AG20443 (cell line): ENCODE data around the gene USP53.
"Not testable (repeated sequence)": the region's sequence is repeated elsewhere in the genome, so short reads cannot be mapped to it uniquely, and the experiment has no call there.

ENCODE experiments used
- DNase-seq: peaks from one replicate; pipeline ENCODE4 v3.0.0; 2012; ENCODE audit warnings: low spot score, mixed read lengths

The USP53 gene

DNA sequence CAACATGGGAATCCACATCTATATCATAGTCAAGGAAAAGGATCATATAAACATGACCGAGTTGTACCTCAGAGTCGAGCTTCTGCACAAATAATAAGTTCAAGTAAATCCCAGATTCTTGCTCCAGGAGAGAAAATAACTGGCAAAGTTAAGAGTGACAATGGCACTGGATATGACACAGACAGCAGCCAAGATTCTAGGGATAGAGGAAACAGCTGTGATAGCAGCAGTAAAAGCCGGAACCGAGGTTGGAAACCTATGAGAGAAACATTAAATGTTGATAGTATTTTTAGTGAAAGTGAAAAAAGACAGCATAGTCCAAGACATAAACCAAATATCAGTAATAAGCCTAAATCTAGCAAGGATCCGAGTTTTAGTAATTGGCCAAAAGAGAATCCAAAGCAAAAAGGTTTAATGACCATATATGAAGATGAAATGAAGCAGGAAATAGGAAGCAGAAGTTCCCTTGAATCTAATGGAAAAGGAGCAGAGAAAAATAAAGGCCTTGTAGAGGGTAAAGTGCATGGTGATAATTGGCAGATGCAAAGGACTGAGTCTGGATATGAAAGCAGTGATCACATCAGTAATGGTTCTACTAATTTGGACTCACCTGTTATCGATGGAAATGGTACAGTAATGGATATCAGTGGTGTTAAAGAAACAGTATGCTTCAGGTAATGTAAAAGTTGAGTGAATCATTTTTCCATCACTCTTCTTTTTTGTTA lies 59.0 kb downstream of the USP53 start:
- DNase-seq, result no peak

DNA sequence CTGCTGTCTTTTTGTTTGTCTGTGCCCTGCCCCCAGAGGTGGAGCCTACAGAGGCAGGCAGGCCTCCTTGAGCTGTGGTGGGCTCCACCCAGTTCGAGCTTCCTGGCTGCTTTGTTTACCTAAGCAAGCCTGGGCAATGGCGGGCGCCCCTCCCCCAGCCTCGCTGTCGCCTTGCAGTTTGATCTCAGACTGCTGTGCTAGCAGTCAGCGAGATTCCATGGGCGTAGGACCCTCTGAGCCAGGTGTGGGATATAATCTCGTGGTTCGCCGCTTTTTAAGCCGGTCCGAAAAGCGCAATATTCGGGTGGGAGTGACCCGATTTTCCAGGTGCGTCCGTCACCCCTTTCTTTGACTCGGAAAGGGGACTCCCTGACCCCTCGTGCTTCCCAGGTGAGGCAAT lies 67.0 kb downstream of the USP53 start:
- DNase-seq, result not testable (repeated sequence)

DNA sequence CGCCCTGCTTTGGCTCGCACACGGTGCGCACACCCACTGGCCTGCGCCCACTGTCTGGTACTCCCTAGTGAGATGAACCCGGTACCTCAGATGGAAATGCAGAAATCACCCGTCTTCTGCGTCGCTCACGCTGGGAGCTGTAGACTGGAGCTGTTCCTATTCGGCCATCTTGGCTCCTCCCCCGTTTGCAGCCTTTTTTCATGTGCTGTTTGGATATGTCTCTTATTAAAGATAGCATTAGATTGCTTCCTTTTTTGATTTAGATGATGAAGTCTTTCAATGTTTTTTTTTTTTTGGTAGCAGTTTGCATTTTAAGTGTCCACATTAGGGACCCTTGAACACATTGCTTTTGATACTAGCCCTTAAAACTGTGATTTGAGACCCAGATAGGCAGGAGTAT lies 67.4 kb downstream of the USP53 start:
- DNase-seq, result not testable (repeated sequence)

DNA sequence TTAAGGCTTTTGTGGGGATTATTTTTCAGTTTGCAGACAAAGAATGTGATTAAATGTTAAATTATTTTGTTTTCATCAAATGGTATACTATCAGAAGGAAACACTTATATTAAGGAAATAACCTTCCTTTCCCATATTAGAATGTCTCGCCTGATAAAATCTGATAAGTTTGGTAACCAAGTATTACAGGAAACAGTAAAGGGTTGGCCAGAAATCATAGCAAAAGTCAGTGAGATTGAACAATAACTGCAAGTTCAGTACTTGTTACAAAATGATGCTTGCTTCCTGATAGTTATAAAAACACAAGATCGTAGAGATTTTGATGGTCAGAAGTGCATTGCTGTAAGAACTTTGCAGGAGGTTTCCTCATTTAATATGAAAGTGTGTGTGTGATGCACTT lies 68.9 kb downstream of the USP53 start:
- no peak for DNase-seq

DNA sequence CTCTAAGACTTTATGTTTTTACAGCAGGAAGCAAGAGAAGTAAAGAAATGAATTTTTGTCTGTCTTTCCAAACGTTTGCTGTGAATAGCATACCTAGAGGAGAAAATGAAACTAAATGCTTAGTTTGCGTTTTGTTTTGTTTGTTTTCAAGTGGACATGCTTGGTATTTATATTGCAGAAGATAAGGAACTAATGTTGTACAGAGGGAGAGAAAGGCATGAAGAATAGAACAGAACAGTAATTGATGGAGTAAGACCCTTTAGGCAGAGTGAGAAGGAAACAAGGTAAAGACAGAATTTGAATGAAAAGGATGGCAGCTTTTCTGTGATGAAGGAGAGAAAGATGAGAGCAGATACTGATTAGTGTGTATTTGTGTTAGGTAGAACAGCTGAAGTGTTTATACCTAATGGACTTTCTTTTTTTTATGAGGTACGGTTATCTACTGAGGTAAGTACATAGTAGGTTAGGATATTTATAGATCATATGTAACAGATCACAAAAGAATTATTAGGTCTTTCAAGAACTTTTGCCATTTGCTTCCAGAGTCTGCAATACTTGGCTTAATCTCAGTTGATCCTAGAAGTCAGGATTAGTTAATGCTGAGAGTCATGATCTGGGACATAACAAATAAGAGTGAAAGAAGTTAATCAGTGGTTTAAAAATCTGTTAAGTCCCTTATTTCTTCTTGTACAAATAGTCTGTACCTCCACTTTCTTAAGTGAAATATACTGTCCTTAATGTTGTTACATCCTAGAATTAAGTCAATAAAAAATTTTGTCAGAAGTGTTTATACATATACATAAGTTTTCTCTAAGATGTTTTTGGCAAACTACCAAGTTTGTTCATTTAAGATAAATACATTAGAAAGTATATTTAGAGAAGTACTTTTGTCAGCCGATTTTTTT lies 72.6 kb downstream of the USP53 start:
- no peak for DNase-seq

DNA sequence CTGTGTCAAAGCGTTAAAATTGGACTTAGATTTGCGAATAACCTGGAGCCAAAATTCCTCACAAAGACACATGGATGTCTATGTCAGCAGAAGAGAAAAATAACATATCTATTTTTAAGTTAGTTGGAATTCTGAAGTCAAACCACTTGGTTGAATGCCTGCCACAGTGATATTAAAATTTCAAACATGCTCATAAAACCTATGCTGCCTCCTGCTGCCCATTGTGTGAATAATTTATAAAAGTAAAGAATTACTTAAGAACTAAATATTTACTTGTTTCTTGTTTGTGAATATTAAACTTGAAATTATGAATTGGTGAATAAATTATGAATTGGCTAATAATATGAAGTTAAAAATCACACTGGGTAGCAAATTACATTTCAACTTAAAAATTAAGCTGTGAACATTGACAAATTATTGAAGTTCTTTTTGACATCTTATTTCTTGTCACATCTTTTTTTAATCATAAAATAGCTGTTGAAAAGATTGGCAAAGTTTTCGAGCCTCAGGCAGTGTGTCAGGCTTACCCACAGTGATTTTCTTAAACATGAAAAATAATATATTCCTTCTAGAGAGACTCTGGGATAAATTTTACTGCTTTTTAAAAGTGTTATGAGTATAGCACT lies 74.0 kb downstream of the USP53 start:
- DNase-seq, result peak; percentile 29

DNA sequence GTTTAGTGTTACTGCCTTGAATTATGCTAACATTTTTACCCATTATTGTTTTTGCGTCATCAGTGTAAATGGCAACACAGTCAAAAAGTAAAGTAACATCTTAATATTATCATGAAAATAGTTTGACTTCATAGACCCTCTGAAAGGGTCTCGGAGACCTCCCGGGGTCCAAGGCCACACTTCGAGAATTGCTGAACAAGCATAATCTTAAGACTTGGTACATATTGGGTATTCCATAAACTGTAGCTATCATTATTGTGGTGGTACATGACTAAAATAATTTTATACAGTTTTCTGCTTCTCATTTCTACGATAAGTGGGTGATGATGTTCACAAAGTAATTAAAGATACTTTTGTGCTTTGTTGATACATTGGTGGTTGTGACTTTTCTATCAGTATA lies 76.8 kb downstream of the USP53 start:
- DNase-seq, result no peak

DNA sequence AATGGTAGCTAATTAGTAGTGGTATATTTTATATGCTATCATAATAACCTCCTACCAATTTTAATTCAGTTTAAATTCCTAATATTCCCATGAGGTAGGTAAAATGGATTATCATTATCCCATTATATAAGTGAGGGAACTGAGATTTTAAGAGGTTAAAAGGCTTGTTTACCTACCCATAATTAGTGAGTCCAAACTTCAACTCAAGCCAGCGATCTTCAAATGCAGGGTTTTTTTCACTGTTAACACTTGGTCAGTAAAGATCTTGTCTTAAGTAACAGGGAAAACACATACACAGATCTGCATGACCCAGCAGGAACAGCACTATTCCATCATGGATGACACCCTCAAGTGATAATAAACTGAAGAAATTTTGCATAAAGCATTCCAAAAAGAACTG lies 78.1 kb downstream of the USP53 start:
- no peak for DNase-seq

DNA sequence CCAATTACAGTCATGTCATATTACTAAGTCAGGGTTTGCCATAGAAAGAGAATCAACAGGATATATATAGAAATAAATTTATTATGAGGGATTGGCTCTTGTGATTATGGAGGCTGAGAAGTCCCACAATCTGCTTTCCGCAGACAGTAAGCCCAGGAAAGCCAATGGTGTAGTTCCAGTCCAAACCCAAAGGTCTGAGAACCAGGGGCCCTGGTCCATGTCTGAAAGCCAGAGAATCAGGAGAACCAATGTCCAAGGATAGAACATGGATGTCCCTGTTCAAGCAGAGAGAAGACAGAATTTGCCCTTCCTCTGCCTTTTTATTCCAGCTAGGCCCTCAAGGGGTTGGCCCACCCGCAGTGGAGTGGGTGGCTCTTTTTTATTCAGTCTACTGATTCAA lies 83.8 kb downstream of the USP53 start:
- no peak for DNase-seq

DNA sequence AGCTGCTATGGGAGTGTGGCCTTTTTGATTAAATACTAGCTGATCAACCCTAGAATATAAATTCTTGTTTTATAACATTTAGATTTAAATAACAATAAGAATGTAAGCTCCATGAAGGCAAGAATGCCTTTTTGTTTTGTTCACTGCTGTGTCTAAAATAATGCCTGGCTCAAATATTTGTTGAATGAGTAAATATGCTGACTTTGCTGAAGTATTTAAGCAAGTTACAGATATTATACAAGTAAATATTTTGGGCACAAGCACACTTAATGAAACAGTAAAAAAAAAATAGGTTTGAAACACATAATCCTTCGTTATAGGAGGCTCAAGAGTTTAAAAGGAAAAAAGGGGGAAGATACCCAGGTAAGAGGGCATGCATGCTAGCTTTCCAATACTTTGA lies 85.3 kb downstream of the USP53 start:
- no peak for DNase-seq

DNA sequence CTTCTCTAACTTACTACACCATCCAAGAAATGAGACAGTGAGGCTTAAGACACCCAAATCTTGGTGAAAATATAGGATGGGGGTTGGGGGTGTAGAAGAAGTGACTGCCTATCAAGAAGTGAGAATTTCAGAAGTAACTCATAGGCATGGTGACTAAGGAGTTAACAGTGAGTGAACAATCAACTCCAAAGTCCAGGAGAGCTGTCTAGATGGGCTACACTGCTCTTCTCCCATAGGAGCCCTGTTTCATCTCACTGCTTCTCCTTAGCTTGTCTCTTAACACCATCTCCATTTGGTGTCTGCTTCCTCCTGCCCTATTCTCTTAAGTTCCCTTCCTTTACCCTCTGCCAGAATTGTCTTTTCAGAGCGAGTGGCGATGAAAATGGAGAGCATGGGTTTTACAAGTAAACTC lies 86.8 kb downstream of the USP53 start:
- DNase-seq, result peak; percentile 15

DNA sequence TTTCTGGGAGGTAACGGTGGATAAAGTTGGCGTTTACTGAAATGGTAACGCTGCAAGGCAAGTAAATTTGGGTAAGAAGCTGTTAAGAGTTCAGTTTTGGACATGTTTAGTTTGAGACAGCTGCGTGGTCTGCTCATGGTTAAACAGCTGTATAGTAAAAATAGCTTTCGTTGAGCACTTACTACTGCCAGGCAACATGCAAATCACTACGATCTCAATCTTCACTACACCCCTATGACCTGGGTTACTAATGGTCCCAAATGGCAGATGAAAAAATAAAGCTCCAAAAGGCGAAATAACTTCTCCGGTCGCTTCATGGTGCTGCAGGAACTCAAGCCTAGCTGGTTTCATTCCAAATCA lies 87.2 kb downstream of the USP53 start:
- no peak for DNase-seq

DNA sequence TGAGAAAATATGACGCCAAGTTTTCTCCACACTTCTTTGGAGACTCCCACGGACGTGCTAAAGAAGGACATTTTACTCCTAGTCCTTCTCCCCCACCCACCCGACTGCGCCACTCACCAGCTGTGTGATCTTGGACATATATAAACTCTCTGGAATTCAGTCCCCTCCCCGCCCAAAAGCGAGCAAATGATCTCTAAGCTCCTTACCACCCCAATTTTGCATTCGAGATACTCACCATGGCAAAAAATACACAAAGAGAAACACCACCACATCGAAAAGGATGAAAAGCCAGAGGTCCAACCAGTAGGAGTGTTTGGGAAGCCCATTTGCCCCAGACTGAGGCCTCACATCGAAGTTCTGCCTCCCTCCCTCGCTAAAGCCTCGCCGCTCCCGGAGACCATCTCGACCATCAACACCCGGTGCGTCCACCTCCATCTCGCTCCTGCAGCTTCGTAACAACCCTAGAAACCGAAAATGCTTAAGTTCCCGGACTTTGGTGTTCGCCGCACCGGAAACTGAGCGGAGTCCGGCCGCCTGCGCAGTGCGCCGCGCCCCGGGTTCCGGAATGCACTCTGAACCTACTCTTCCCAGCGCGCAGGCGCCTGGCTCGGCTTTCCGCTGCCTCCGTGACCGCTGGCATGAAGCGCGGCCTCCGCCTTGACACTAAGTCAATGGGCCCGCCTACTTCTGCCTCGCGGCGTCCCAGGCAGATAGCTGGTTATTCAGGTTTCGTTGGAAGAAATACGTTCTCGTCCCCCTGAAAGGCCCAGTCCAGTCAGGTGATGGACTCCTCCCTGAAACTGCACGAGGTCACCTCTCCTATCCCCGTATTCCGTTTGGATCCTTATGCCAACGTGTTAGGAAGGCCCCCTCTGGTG lies 87.8 kb downstream of the USP53 start:
- DNase-seq, result peak; percentile 98

DNA sequence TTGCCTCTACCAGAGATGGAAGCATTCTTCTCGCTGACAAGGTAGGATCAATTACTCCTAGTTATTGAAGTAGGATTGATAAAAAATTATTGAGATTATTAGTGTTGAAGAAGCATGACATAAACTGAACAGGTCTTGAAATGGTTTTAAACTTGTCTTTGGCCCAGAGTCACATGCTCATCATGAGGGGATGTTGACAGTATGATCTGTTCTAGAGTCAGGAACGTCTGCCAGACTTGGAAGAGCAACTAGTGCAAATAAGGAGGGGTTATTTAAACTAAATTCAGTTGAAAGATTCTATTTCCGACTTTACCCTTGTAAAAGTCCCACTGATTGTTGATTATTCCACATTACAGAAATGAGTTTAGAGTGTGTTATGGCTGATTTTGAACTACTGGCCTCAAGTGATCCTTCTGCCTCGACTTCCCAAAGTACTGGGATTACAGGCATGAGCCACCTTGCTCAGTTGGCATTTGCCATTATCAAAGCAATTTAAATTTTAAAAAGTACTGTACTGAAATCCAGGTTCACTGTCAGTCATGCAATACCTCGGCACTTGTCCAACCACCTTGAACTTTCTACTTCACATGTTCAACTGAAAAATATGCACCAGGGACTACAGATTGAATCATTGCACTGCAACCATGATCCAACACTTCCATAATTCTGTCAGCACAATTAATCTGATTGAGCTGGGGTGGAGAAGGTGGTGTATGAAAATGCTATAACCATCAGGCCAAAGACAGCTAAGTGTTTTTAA lies 89.7 kb downstream of the USP53 start:
- DNase-seq, result no peak

DNA sequence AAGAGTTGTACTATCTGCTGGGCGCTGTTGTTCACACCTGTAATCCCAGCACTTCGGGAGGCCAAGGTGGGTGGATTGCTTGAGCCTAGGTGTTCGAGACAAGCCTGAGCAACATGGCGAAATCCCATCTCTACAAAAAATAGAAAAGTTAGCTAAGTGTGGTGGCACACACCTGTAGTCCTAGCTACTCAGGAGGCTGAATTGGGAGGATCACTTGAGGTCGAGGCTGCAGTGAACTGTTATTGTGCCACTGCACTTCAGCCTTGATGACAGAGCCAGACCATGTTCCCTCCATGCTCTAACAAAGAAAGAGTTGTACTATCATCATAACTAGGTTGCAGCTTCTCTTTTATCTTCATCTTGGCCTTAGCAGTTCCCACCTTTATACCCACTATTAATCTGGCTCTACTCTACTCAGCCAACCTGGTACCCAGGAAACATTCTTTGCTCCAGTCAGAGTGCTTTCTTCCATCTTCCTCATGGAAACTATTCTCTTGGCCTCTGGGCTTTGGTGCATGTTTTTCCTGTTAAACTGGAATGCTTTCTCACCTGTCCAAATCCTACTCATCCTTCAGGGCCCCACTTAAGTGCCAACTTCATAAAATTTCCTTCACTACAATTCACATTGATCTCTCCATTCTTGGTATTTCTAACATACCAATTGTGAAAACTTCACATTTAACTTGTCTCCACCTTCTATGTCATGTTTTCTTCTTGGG lies 91.2 kb downstream of the USP53 start:
- no peak for DNase-seq

DNA sequence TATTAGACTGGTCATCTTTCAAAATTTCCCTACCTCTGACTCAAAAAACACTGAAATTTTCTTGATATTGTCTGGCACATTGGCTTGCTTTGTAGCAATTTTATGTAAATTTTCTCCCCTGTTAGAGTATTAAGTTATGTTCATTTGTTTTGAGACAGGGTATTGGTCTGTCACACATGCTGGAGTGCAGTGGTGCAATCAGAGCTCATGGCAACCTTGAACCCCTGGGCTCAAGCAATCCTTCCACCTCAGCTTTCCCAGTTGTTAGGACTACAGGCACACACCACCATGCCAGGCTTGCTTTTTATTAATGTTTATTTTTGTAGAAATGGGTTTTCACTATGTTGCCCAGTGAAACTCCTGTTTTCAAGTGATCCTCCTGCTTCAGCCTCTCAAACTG lies 91.9 kb downstream of the USP53 start:
- DNase-seq, result no peak

DNA sequence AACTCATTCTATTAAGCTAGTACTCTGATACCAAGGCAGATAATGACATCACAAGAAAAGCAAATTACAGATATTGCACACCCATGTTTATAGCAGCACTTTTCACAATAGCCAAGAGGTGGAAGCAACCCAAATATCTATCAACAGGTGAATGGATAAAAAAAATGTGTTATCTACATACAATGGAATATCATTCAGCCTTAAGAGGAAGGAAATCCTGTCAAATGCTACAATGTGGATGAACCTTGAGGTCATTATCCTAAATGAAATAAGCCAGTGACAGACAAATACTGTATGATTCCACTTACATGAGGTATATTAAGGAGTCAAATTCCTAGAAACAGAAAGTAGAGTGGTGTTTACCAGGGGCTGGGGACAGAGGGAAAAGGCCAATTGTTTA lies 95.1 kb downstream of the USP53 start:
- DNase-seq, result no peak

DNA sequence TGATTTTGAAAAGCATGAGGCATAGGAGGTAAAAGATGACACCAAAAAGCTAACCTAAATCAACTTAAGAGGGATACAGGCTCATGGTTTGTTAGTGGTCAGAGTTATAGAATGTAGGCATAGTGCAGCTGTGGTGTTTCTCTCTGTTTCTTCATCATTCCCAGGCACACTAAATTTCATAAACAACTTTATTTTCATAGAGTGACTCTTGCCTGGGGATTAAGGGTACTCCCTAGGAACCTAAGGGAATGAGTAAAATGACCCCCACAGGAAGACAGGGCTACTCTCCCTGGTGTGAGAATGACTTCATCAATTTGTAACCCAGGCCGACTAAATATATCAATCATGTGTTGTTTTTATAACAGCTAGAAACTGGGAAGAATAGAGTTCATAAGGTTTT lies 98.3 kb downstream of the USP53 start:
- no peak for DNase-seq

DNA sequence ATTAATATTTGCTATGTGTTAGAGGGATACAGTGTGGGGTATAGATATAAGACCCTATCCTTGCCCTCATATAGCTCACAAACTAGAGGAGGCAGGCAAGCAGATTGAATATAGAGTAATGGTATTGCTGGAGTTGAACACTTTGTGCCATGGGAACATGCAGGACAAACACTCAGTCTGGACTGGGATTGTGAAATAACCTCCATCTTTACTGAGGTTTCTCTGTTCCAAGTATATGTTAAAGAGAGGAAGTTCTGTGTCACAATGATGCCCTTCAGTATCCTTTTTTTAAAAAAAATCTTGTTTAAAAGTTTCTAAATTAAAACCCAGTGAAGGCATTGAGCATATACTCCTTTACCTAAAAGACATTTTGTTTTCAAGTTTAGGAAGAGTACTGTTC lies 100.7 kb downstream of the USP53 start:
- no peak for DNase-seq

DNA sequence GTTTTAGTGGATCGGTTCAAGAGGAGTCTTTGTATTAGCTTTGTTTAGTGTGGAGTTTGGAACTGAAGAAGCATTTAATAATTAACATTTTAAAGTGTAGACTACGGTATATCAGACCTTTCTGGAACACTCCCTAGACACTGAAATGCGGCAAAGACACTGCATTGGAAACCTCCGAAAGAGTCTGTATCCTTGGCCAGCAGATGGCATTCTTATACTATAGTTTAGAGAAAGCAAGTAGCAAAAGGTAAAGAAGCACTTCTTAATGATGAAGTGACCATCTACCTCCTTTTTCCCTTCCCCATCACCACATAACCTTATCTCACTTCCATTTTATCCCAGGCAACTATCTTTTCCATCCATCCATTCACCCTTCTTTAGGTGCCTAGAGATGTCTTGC lies 101.8 kb downstream of the USP53 start:
- peak; percentile 44 for DNase-seq

DNA sequence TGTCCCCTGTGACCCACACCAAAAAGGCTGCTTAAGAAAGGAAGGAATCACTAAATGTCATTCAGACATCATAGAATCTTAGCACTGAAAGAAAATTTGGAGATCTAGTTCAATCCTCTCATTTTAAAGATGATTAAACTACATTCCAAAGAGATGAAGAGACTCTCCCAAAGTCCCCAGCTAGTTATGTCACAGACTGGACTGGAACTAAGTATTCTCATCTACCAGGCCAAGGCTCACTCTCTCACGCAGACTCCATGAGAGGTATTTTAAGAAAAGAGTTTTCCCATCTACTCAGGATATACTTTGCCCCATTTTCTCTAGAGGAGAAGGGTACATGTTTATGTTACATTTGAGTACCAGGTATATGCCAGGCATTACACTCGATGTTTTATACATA lies 102.5 kb downstream of the USP53 start:
- peak; percentile 54 for DNase-seq
